Liver (tissue), 3 donors: Measurements from ENCODE around the gene IFI27L1.

ENCODE experiments used
- JUND ChIP-seq, 2 donors: IDR thresholded peaks; 2 replicates each; pipeline ENCODE4 v1.6.1; 2016; ENCODE audit warnings: antibody characterized with exemption in 2 of 2
- REST ChIP-seq: IDR thresholded peaks from 2 replicates; pipeline ENCODE4 v1.6.1; 2016; ENCODE audit warnings: antibody characterized with exemption, mild to moderate bottlenecking
- TF ChIP-seq, protein P1 (sequence below): fragments of 150-350 bp; IDR thresholded peaks from 2 replicates; pipeline ENCODE4 v1.5.1; 2017; ENCODE audit warnings: improper control_type of control experiment, low read depth, low read length; ENCODE audit not compliant: missing input control
- donor health status: healthy.
- donor health status: healthy.

- TF ChIP-seq, protein P1, sequence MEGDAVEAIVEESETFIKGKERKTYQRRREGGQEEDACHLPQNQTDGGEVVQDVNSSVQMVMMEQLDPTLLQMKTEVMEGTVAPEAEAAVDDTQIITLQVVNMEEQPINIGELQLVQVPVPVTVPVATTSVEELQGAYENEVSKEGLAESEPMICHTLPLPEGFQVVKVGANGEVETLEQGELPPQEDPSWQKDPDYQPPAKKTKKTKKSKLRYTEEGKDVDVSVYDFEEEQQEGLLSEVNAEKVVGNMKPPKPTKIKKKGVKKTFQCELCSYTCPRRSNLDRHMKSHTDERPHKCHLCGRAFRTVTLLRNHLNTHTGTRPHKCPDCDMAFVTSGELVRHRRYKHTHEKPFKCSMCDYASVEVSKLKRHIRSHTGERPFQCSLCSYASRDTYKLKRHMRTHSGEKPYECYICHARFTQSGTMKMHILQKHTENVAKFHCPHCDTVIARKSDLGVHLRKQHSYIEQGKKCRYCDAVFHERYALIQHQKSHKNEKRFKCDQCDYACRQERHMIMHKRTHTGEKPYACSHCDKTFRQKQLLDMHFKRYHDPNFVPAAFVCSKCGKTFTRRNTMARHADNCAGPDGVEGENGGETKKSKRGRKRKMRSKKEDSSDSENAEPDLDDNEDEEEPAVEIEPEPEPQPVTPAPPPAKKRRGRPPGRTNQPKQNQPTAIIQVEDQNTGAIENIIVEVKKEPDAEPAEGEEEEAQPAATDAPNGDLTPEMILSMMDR: no peak
- no peak for TF ChIP-seq REST
- no peak for TF ChIP-seq JUND (IDR thresholded peaks at IDR 0.05)
Observed at GRCh38 chr14:94097091-94097490, 16.0 kb downstream of the IFI27L1 start.
